WTC11 (cell line): Measurements from ENCODE around the gene TRPM4.

Experiments used
- TEAD4 ChIP-seq: sonication (generic); formaldehyde crosslinking; IDR thresholded peaks from 2 replicates; pipeline ENCODE4 v1.8.0; 2022; ENCODE audit warnings: mild to moderate bottlenecking, missing genetic modification reagents
- TF ChIP-seq, protein P1 (sequence below): fragments of 200-600 bp; IDR thresholded peaks from 2 replicates; pipeline ENCODE4 v1.8.0; 2022; ENCODE audit warnings: antibody characterized with exemption

DNA sequence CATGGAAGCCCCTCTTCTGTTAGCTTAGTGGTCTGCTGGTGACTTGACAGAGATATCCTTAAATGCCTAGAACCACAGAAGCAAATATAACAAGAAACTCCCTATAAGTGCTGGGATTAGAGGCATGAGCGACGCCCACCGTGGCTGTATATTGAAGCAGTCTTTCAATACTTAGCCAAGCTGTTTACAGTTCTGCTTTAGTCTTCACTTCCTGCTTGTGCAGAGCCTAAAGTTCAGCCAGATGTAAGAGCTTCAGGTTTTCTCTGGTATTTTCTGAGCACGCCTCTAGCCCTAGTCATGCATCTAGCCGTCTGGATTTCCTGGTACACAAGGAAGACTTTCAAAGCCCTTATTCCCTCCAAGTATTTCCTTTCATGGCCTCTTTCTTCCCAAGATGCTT is 28.5 kb downstream of the TRPM4 start:
- TF ChIP-seq, protein P1, sequence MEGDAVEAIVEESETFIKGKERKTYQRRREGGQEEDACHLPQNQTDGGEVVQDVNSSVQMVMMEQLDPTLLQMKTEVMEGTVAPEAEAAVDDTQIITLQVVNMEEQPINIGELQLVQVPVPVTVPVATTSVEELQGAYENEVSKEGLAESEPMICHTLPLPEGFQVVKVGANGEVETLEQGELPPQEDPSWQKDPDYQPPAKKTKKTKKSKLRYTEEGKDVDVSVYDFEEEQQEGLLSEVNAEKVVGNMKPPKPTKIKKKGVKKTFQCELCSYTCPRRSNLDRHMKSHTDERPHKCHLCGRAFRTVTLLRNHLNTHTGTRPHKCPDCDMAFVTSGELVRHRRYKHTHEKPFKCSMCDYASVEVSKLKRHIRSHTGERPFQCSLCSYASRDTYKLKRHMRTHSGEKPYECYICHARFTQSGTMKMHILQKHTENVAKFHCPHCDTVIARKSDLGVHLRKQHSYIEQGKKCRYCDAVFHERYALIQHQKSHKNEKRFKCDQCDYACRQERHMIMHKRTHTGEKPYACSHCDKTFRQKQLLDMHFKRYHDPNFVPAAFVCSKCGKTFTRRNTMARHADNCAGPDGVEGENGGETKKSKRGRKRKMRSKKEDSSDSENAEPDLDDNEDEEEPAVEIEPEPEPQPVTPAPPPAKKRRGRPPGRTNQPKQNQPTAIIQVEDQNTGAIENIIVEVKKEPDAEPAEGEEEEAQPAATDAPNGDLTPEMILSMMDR: no peak
- no peak for TF ChIP-seq TEAD4 (CRISPR knock-in tag)
